Astrocyte (in vitro differentiated cells and primary cell): ENCODE data around the gene PEPD. TPM values are rescaled to one million over a fixed set of nuclear protein-coding genes. Genes with fewer than 3 reads are reported as not detected.

Source experiments
- DNase-seq: peaks from one replicate; pipeline ENCODE4 v3.0.0-alpha.2; 2010; ENCODE audit warnings: low read depth
- FAIRE-seq: peaks from 2 replicates; lab custom pipeline; 2011; peaks lifted over from hg19 to GRCh38; lab: Jason Lieb, UNC
- H2AFZ ChIP-seq: 2 replicates; pipeline ENCODE4 v1.6.0; 2012; ENCODE audit warnings: low read depth, low read length, inconsistent platforms
- H3K27ac ChIP-seq: 2 replicates; pipeline ENCODE4 v1.5.1; 2011; ENCODE audit warnings: low read depth, low read length, inconsistent platforms
- H3K27me3 ChIP-seq: 2 replicates; pipeline ENCODE4 v1.6.0; 2011; ENCODE audit warnings: low read length, inconsistent platforms; ENCODE audit not compliant: insufficient read depth
- H3K36me3 ChIP-seq: 2 replicates; pipeline ENCODE4 v1.5.1; 2011; ENCODE audit warnings: low read length, inconsistent platforms; ENCODE audit not compliant: insufficient read depth
- H3K4me1 ChIP-seq: 2 replicates; pipeline ENCODE4 v1.5.1; 2011; ENCODE audit warnings: low read length, inconsistent platforms; ENCODE audit not compliant: insufficient read depth
- H3K4me2 ChIP-seq: 2 replicates; pipeline ENCODE4 v1.6.0; 2012; ENCODE audit warnings: low read length, inconsistent platforms
- H3K4me3 ChIP-seq: 2 replicates; pipeline ENCODE4 v1.5.1; 2011; ENCODE audit warnings: low read depth, mild to moderate bottlenecking, low read length, inconsistent platforms; ENCODE audit not compliant: insufficient read depth
- H3K79me2 ChIP-seq: 2 replicates; pipeline ENCODE4 v1.6.0; 2012; ENCODE audit warnings: mild to moderate bottlenecking, low read length, inconsistent platforms; ENCODE audit not compliant: insufficient read depth
- H3K9ac ChIP-seq: 2 replicates; pipeline ENCODE4 v1.6.0; 2012; ENCODE audit warnings: mild to moderate bottlenecking, low read length, inconsistent platforms
- H3K9me3 ChIP-seq: 2 replicates; pipeline ENCODE4 v1.5.1; 2012; ENCODE audit warnings: low read depth, mild to moderate bottlenecking, low read length, inconsistent platforms; ENCODE audit not compliant: insufficient read depth
- H4K20me1 ChIP-seq: 2 replicates; pipeline ENCODE4 v1.6.0; 2012; ENCODE audit warnings: low read length, inconsistent platforms; ENCODE audit not compliant: insufficient read depth
- H3K27ac Mint-ChIP-seq: one replicate; pipeline ENCODE4 v1.8.0; 2021; ENCODE audit warnings: mild to moderate bottlenecking, mixed read lengths; ENCODE audit not compliant: unreplicated experiment
- H3K27me3 Mint-ChIP-seq: one replicate; pipeline ENCODE4 v1.8.0; 2021; ENCODE audit warnings: low read depth, mixed read lengths; ENCODE audit not compliant: unreplicated experiment
- H3K36me3 Mint-ChIP-seq: one replicate; pipeline ENCODE4 v1.8.0; 2021; ENCODE audit warnings: low read depth, mixed read lengths; ENCODE audit not compliant: unreplicated experiment
- H3K4me1 Mint-ChIP-seq: one replicate; pipeline ENCODE4 v1.8.0; 2021; ENCODE audit warnings: low read depth, mixed read lengths; ENCODE audit not compliant: unreplicated experiment
- H3K4me3 Mint-ChIP-seq: one replicate; pipeline ENCODE4 v1.8.0; 2021; ENCODE audit warnings: mild to moderate bottlenecking, moderate library complexity, mixed read lengths; ENCODE audit not compliant: unreplicated experiment
- H3K9me3 Mint-ChIP-seq: one replicate; pipeline ENCODE4 v1.8.0; 2021; ENCODE audit warnings: mild to moderate bottlenecking, mixed read lengths; ENCODE audit not compliant: unreplicated experiment
- CTCF ChIP-seq: IDR thresholded peaks from 2 replicates; pipeline ENCODE4 v1.5.1; 2011; ENCODE audit warnings: low read depth, mild to moderate bottlenecking, inconsistent platforms, low read length, moderate library complexity; ENCODE audit not compliant: insufficient read depth
- EZH2 ChIP-seq: IDR thresholded peaks from 2 replicates; pipeline ENCODE4 v1.6.1; 2012; ENCODE audit warnings: mild to moderate bottlenecking, low read length, inconsistent platforms; ENCODE audit not compliant: insufficient read depth
- total RNA-seq: library from RNA; stranded (reverse); gene quantifications from 2 replicates; pipeline ENCODE4 v1.2.1, GENCODE V29; 2021

PEPD gene
- total RNA-seq, 1 donor from 2014 or later = 37.9 TPM

- Histone ChIP-seq H3K9ac (no peak overlapping the region), H3K79me2 (peaks cover 79% of the 10 kb centered on the region), H4K20me1 (peaks cover 95% of the 10 kb centered on the region), H3K27me3 (no peaks in the 10 kb centered on the region), H2AFZ (no peak overlapping the region), H3K4me1 (no peaks in the 10 kb centered on the region), H3K27ac (no peak overlapping the region), H3K4me3 (no peak overlapping the region), H3K4me2 (no peak overlapping the region), H3K9me3 (no peaks in the 10 kb centered on the region), H3K36me3 (no peaks in the 10 kb centered on the region)
- Mint-ChIP-seq H3K4me1 (no peaks in the 10 kb centered on the region), H3K4me3 (no peak overlapping the region), H3K9me3 (no peaks in the 10 kb centered on the region), H3K27ac (no peak overlapping the region), H3K36me3 (peaks cover 12% of the 10 kb centered on the region), H3K27me3 (no peaks in the 10 kb centered on the region)
- FAIRE-seq = no peak
- DNase-seq = no peak
- no peak for TF ChIP-seq CTCF
- no peak for TF ChIP-seq EZH2
These were observed 137.8 kb downstream of the PEPD start for GRCh38 chr19:33383720-33384292.

- Histone ChIP-seq H3K79me2 (peaks cover 87% of the 10 kb centered on the region), H3K9me3 (no peaks in the 10 kb centered on the region), H3K36me3 (no peaks in the 10 kb centered on the region), H4K20me1 (peaks cover 97% of the 10 kb centered on the region), H3K27me3 (no peaks in the 10 kb centered on the region), H2AFZ (no peak overlapping the region), H3K27ac (no peak overlapping the region), H3K4me2 (no peak overlapping the region), H3K4me3 (no peak overlapping the region), H3K9ac (no peak overlapping the region), H3K4me1 (no peaks in the 10 kb centered on the region)
- TF ChIP-seq EZH2 (no peak), CTCF (no peak)
- H3K4me3 Mint-ChIP-seq = no peak overlapping the region
- H3K27ac Mint-ChIP-seq = no peak overlapping the region
- H3K27me3 Mint-ChIP-seq = no peaks in the 10 kb centered on the region
- FAIRE-seq (no peak), DNase-seq (no peak)
- H3K4me1 Mint-ChIP-seq = peaks cover 2% of the 10 kb centered on the region
- peaks cover 12% of the 10 kb centered on the region for H3K36me3 Mint-ChIP-seq
- H3K9me3 Mint-ChIP-seq = no peaks in the 10 kb centered on the region
These were observed 138.6 kb downstream of the PEPD start for GRCh38 chr19:33382982-33383381.

- no peak overlapping the region for H2AFZ ChIP-seq
- H4K20me1 ChIP-seq = peaks cover 97% of the 10 kb centered on the region
- Mint-ChIP-seq H3K4me3 (no peak overlapping the region), H3K27me3 (no peaks in the 10 kb centered on the region), H3K9me3 (no peaks in the 10 kb centered on the region), H3K36me3 (peaks cover 12% of the 10 kb centered on the region), H3K4me1 (peaks cover 10% of the 10 kb centered on the region), H3K27ac (no peak overlapping the region)
- no peak overlapping the region for H3K9ac ChIP-seq
- no peaks in the 10 kb centered on the region for H3K4me1 ChIP-seq
- H3K79me2 ChIP-seq = peaks cover 97% of the 10 kb centered on the region
- H3K4me2 ChIP-seq = no peak overlapping the region
- no peaks in the 10 kb centered on the region for H3K9me3 ChIP-seq
- TF ChIP-seq CTCF (no peak), EZH2 (no peak)
- DNase-seq (no peak), FAIRE-seq (no peak)
- H3K36me3 ChIP-seq = no peaks in the 10 kb centered on the region
- H3K27ac ChIP-seq = no peak overlapping the region
- H3K27me3 ChIP-seq = no peaks in the 10 kb centered on the region
- H3K4me3 ChIP-seq = no peak overlapping the region
These were observed 139.6 kb downstream of the PEPD start for GRCh38 chr19:33382006-33382405.
